Thyroid gland (tissue), 4 donors: ENCODE data around the gene P2RX7. TPM values are rescaled to one million over a fixed set of nuclear protein-coding genes. Genes with fewer than 3 reads are reported as not detected.

Experiments used
- DNase-seq, 2 donors: peaks; one replicate each; pipeline ENCODE4 v3.0.0-alpha.2; 2019
- H3K27ac ChIP-seq, 3 donors: fragments of 200-600 bp; sonication (generic); 1 replicate in 2 of 3; 2 replicates in 1 of 3; pipeline ENCODE4 v1.5.1; 2016 to 2019; ENCODE audit warnings: mild to moderate bottlenecking in 1 of 3, moderate library complexity in 1 of 3
- H3K27me3 ChIP-seq: fragments of 200-600 bp; sonication (generic); one replicate; pipeline ENCODE4 v1.5.1; 2019
- H3K36me3 ChIP-seq, 2 donors: fragments of 200-600 bp; sonication (generic); one replicate each; pipeline ENCODE4 v1.5.1; 2016 to 2019
- H3K4me1 ChIP-seq, 2 donors: fragments of 200-600 bp; sonication (generic); one replicate each; pipeline ENCODE4 v1.5.1; 2017 to 2019
- H3K4me3 ChIP-seq, 3 donors: fragments of 200-600 bp; sonication (generic); replicated peaks in 1 of 3; 1 replicate in 2 of 3; 2 replicates in 1 of 3; pipeline ENCODE4 v1.5.1; 2016; ENCODE audit warnings: mild to moderate bottlenecking in 1 of 3
- H3K9me3 ChIP-seq: fragments of 200-600 bp; sonication (generic); one replicate; pipeline ENCODE4 v1.5.1; 2017
- CTCF ChIP-seq, 6 experiments: fragments of 200-600 bp in 3 of 6; fragments of 450-650 bp in 3 of 6; sonication (generic) in 3 of 6; IDR thresholded peaks; one replicate each; pipeline ENCODE4 v1.5.1; 2016 to 2019; ENCODE audit warnings: antibody characterized with exemption in 6 of 6, mild to moderate bottlenecking in 2 of 6, inconsistent platforms in 1 of 6, moderate library complexity in 1 of 6
- POLR2A ChIP-seq, 2 donors: fragments of 450-650 bp; IDR thresholded peaks; one replicate each; pipeline ENCODE4 v1.6.1; 2017; ENCODE audit warnings: antibody characterized with exemption in 2 of 2, mild to moderate bottlenecking in 2 of 2, moderate library complexity in 1 of 2
- WGBS, 2 donors: methylation state at CpG; one replicate each; pipeline ENCODE4 v1.1.5; 2017; 5-methylcytosine and 5-hydroxymethylcytosine counted together
- intact Hi-C: fragments of 100-400 bp; cut with DNase I; formaldehyde crosslinking; loops from one replicate; pipeline ENCODE4 v1.15.1; 2023
- total RNA-seq, 4 donors: library from RNA; depleted of rRNA; stranded (reverse); fragments of >200 nt; gene quantifications; one replicate each; pipeline ENCODE4 v1.2.3, GENCODE V29; 2016

Gene P2RX7
- total RNA-seq, 4 donors from 2014 or later, result 0.44 to 1.5 (median 0.73) TPM

GRCh38 chr12:121095544-121096198 is 37.0 kb upstream of the P2RX7 start:
- Histone ChIP-seq H3K27ac (no peak overlapping the region), H3K36me3 (no peaks in the 10 kb centered on the region), H3K9me3 (no peaks in the 10 kb centered on the region), H3K4me3 (peak overlapping the region in 1 of 3 donors; percentile 8), H3K27me3 (no peaks in the 10 kb centered on the region), H3K4me1 (peaks cover 5 to 12% of the 10 kb centered on the region in 2 donors)
- peak; percentile 58 to 64 for DNase-seq
- TF ChIP-seq CTCF (IDR thresholded peaks at IDR 0.05) (peak; percentile 56 to 89 (median 68)), POLR2A (IDR thresholded peaks at IDR 0.05) (no peak)
- WGBS, 2 donors, result 5 to 8% methylated on average over 32 to 33 of the region's 33 CpGs
- intact Hi-C loops, result loop anchor here (10.0 kb wide), 1 partner anchor 511 kb away; the partner anchor contains the start of gene POP5

DNA sequence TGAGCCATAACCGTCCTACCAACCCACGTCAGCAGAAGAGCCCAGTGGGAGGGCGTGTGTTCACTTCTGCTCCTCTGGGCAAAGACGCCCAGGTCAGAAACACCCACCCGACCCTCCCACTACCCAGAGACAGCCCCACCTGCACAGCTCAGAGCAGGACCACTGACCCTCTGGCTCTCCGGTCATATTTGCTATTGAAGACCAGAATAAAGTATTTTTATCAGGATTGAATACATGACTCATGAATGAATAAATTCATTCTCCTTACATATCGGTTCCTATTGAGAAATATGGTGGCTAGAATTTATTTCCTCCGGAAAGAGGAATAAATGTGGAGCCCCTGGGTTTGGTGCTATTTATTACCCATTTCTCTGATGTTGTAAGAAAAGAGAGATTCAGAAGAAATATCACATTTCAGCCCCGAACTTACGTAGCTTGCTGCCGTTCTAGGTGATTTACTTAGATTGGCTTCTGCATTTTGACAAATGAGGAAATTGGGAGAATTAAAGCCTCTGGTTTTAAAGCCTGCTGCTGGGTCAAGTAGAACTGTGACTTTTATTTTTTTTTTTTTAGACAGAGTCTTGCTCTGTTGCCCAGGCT is 36.4 kb upstream of the P2RX7 start:
- H3K27ac ChIP-seq, result no peak overlapping the region
- H3K4me3 ChIP-seq, result no peak overlapping the region
- intact Hi-C loops, result loop anchor here (10.0 kb wide), 1 partner anchor 511 kb away; the partner anchor contains the start of gene POP5

DNA sequence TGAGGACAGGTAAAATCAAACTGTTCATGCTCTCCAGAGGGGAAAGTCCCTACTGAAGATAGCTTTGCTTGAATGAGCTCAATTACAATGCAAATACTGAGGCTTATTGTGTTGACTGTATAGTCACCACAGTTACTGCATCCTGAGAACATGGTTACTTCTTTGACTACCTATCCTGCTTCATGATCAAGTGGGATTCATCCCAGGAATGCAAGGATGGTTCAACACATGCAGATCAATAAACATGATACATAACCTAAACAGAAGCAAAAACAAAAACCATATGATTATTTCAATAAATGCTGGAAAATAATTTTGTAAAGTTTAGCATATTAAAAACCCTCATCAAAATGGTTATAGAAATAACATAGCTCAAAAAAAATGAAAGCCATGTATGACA is 32.9 kb upstream of the P2RX7 start:
- Histone ChIP-seq H3K4me1 (peaks cover 5 to 12% of the 10 kb centered on the region in 2 donors), H3K4me3 (no peak overlapping the region), H3K9me3 (no peaks in the 10 kb centered on the region), H3K36me3 (no peaks in the 10 kb centered on the region), H3K27me3 (no peaks in the 10 kb centered on the region), H3K27ac (no peak overlapping the region)
- intact Hi-C loops, result loop anchor here (10.0 kb wide), 1 partner anchor 515 kb away; the partner anchor contains the start of gene POP5
- DNase-seq, result no peak
- TF ChIP-seq CTCF (IDR thresholded peaks at IDR 0.05), result no peak
- TF ChIP-seq POLR2A (IDR thresholded peaks at IDR 0.05), result no peak

More for the DNA sequence above, 36.4 kb upstream of the P2RX7 start:
- H3K27me3 ChIP-seq, result no peaks in the 10 kb centered on the region
- 38 to 41% methylated on average over 10 to 11 of the region's 11 CpGs for WGBS, 2 donors
- H3K4me1 ChIP-seq, result peaks cover 5 to 12% of the 10 kb centered on the region in 2 donors
- H3K36me3 ChIP-seq, result no peaks in the 10 kb centered on the region
- DNase-seq, result no peak
- H3K9me3 ChIP-seq, result no peaks in the 10 kb centered on the region
- TF ChIP-seq CTCF (IDR thresholded peaks at IDR 0.05) (no peak), POLR2A (IDR thresholded peaks at IDR 0.05) (no peak)

DNA sequence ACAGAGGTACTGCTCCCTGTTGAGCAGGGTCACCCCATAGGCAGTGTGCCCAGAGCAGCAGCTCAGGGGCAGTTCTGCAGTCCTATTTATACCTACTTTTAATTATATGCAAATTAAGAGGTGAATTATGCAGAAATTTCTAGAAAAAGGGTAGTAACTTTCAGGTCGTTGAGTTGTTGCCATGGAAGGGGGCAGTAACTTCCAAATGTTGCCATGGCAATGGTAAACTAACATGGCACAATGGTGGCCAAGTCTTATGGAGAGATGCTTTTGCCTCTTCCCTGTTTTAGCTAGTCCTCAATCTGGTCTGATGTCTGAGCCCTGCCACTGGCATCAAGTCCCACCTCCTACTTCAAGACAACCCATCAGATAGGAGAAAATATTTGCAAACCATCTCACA is 30.4 kb upstream of the P2RX7 start:
- WGBS, 2 donors, result 11 to 30% methylated on average over 1 of the region's 1 CpG

More for the DNA sequence above, 30.4 kb upstream of the P2RX7 start:
- no peaks in the 10 kb centered on the region for H3K27me3 ChIP-seq
- no peaks in the 10 kb centered on the region for H3K9me3 ChIP-seq
- TF ChIP-seq CTCF (IDR thresholded peaks at IDR 0.05), result no peak
- no peak for TF ChIP-seq POLR2A (IDR thresholded peaks at IDR 0.05)
- no peak overlapping the region for H3K4me3 ChIP-seq
- H3K36me3 ChIP-seq, result no peaks in the 10 kb centered on the region
- H3K4me1 ChIP-seq, result no peaks in the 10 kb centered on the region
- intact Hi-C loops, result no loop called here
- no peak for DNase-seq
- no peak overlapping the region for H3K27ac ChIP-seq
